Keratinocyte (primary cell): Measurements from ENCODE around the gene MEGF11. TPM values are rescaled to one million over a fixed set of nuclear protein-coding genes. Genes with fewer than 3 reads are reported as not detected.

Source experiments
- DNase-seq: peaks from one replicate; pipeline ENCODE4 v3.0.0-alpha.2; 2011; ENCODE audit warnings: low read depth, missing footprints, low spot score
- FAIRE-seq: peaks from 2 replicates; lab custom pipeline; 2011; peaks lifted over from hg19 to GRCh38; lab: Jason Lieb, UNC
- H2AFZ ChIP-seq: 2 replicates; pipeline ENCODE4 v1.6.0; 2012; ENCODE audit warnings: low read length, control low read depth, inconsistent platforms; ENCODE audit not compliant: control insufficient read depth
- H3K27ac ChIP-seq: 2 replicates; pipeline ENCODE4 v1.5.1; 2011; ENCODE audit warnings: low read length; ENCODE audit not compliant: control insufficient read depth, insufficient read depth
- H3K27me3 ChIP-seq: 3 replicates; pipeline ENCODE4 v1.6.0; 2011; ENCODE audit warnings: low read length; ENCODE audit not compliant: control insufficient read depth, insufficient read depth; ENCODE audit errors: extremely low read depth
- H3K36me3 ChIP-seq, 2 experiments: 2 replicates in 1 of 2; 3 replicates in 1 of 2; pipeline ENCODE4 v1.5.1; 2011; ENCODE audit warnings: low read length in 2 of 2, mild to moderate bottlenecking in 1 of 2; ENCODE audit not compliant: control insufficient read depth in 2 of 2, insufficient read depth in 2 of 2; ENCODE audit errors: extremely low read depth in 1 of 2
- H3K4me1 ChIP-seq: 3 replicates; pipeline ENCODE4 v1.5.1; 2011; ENCODE audit warnings: low read length; ENCODE audit not compliant: control insufficient read depth, insufficient read depth; ENCODE audit errors: extremely low read depth
- H3K4me2 ChIP-seq: 3 replicates; pipeline ENCODE4 v1.6.0; 2011; ENCODE audit warnings: low read depth, low read length; ENCODE audit not compliant: control insufficient read depth, insufficient read depth; ENCODE audit errors: extremely low read depth
- H3K4me3 ChIP-seq, 3 experiments: fragments of 200-600 bp in 1 of 3; sonication (generic) in 1 of 3; 2 replicates in 2 of 3; 3 replicates in 1 of 3; pipeline ENCODE4 v1.5.1; 2011 to 2016; ENCODE audit warnings: low read length in 3 of 3, mild to moderate bottlenecking in 3 of 3, control low read depth in 2 of 3, inconsistent platforms in 1 of 3, low read depth in 1 of 3, mixed read lengths in 1 of 3, mixed run types in 1 of 3, moderate library complexity in 1 of 3; ENCODE audit not compliant: control insufficient read depth in 2 of 3, insufficient read depth in 2 of 3; ENCODE audit errors: extremely low read depth in 1 of 3
- H3K79me2 ChIP-seq: 2 replicates; pipeline ENCODE4 v1.6.0; 2012; ENCODE audit warnings: low read length; ENCODE audit not compliant: control insufficient read depth, insufficient read depth
- H3K9ac ChIP-seq: 3 replicates; pipeline ENCODE4 v1.6.0; 2011; ENCODE audit warnings: low read length; ENCODE audit not compliant: control insufficient read depth, insufficient read depth; ENCODE audit errors: extremely low read depth
- H3K9me1 ChIP-seq: 3 replicates; pipeline ENCODE4 v1.6.0; 2011; ENCODE audit warnings: low read length; ENCODE audit not compliant: control insufficient read depth, insufficient read depth; ENCODE audit errors: extremely low read depth
- H3K9me3 ChIP-seq: 2 replicates; pipeline ENCODE4 v1.5.1; 2012; ENCODE audit warnings: low read depth, low read length; ENCODE audit not compliant: control insufficient read depth
- H4K20me1 ChIP-seq: 3 replicates; pipeline ENCODE4 v1.6.0; 2011; ENCODE audit warnings: low read length; ENCODE audit not compliant: control insufficient read depth, insufficient read depth; ENCODE audit errors: extremely low read depth
- EZH2 ChIP-seq: IDR thresholded peaks from one replicate; pipeline ENCODE4 v1.6.1; 2012; ENCODE audit warnings: inconsistent platforms, mild to moderate bottlenecking, low read length, moderate library complexity
- dilution Hi-C: fragments of 300-500 bp; cut with MboI; formaldehyde crosslinking; loops from one replicate; pipeline ENCODE4 v1.7.0; 2020; ENCODE audit warnings: low sequenced_read_pairs; ENCODE audit not compliant: extremely low pct_ligation_motif_present
- polyA plus RNA-seq, 5 experiments: library from polyadenylated mRNA; depleted of rRNA in 3 of 5; stranded (reverse) in 3 of 5; stranded (forward) in 1 of 5; unstranded in 1 of 5; fragments of >200 nt; gene quantifications; 1 replicate in 1 of 5; 2 replicates in 3 of 5; 3 replicates in 1 of 5; pipeline versions ENCODE4 v1.2.1 to v1.2.3, GENCODE V29; 2011 to 2012; ENCODE audit warnings: missing spikeins in 2 of 5, low read depth in 1 of 5, low replicate concordance in 1 of 5
- TF ChIP-seq, protein P1 (sequence below), 3 experiments: IDR thresholded peaks in 1 of 3; conservative IDR thresholded peaks in 1 of 3; optimal IDR thresholded peaks in 1 of 3; 2 replicates in 2 of 3; 3 replicates in 1 of 3; pipeline versions ENCODE3 to v1.5.1; 2011; ENCODE audit warnings: low read length in 3 of 3, mild to moderate bottlenecking in 3 of 3, moderate library complexity in 2 of 3, control low read depth in 1 of 3, inconsistent platforms in 1 of 3; ENCODE audit not compliant: insufficient read depth in 2 of 3; ENCODE audit errors: extremely low read depth in 1 of 3

MEGF11 gene
- polyA plus RNA-seq, 1 donor (not counting 4 experiments of a cell fraction or from before 2014, with no cell fraction given) = not detected

DNA sequence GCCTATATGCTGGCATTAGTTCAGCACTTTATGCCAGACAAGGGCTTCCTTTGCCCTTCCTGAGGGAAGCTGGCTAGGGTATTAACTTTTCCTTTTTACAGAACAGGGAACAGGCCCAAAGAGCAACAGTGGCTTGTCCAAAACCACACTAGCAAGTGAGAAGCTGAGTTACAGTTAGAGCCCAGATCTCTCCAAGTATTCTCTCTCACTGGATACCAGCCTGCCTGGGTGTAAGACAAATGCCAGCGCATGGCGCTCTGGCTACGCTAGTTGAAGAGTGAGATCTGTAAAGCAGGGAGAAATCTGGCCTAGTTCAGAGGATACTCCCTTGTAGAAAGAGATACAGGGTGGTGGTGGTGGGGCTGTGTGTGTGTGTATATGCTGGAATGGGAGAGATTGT, 345.9 kb downstream of the MEGF11 start:
- Histone ChIP-seq H4K20me1 (peaks cover 3% of the 10 kb centered on the region), H3K4me3 (no peak overlapping the region)

DNA sequence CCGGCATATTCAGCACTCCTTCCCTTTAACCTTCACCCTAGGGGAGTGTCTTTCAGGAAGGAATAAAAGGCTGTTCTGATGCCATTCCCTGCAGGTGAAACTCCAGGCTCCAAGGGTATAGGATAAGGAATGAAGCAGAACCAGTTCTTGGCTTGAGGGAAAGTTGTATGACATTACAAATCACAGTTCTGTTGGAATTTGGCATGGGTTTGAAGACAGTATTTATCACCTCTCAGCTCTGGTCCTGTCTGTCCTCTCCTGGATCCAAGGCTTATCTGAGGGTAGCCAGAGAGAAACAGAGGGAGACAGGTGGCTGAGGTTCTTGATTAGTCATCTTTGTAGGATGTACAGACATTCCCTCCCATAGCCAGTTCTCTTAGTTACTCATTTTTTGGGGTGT, 347.2 kb downstream of the MEGF11 start:
- Histone ChIP-seq H3K9ac (no peak overlapping the region), H3K27ac (no peak overlapping the region), H3K4me3 (no peak overlapping the region), H3K4me2 (no peak overlapping the region), H3K27me3 (no peaks in the 10 kb centered on the region), H3K9me3 (no peaks in the 10 kb centered on the region), H4K20me1 (peaks cover 3% of the 10 kb centered on the region), H3K4me1 (peaks cover 30% of the 10 kb centered on the region), H3K79me2 (peaks cover 5% of the 10 kb centered on the region), H3K36me3 (peaks cover 30 to 49% of the 10 kb centered on the region in 2 experiments), H2AFZ (no peak overlapping the region), H3K9me1 (peaks cover 8% of the 10 kb centered on the region)
- FAIRE-seq (no peak), DNase-seq (no peak)
- no peak for TF ChIP-seq EZH2
- TF ChIP-seq, protein P1, sequence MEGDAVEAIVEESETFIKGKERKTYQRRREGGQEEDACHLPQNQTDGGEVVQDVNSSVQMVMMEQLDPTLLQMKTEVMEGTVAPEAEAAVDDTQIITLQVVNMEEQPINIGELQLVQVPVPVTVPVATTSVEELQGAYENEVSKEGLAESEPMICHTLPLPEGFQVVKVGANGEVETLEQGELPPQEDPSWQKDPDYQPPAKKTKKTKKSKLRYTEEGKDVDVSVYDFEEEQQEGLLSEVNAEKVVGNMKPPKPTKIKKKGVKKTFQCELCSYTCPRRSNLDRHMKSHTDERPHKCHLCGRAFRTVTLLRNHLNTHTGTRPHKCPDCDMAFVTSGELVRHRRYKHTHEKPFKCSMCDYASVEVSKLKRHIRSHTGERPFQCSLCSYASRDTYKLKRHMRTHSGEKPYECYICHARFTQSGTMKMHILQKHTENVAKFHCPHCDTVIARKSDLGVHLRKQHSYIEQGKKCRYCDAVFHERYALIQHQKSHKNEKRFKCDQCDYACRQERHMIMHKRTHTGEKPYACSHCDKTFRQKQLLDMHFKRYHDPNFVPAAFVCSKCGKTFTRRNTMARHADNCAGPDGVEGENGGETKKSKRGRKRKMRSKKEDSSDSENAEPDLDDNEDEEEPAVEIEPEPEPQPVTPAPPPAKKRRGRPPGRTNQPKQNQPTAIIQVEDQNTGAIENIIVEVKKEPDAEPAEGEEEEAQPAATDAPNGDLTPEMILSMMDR (optimal IDR thresholded peaks at IDR 0.05 in 1 of 3, IDR thresholded peaks at IDR 0.05 in 1 of 3, conservative IDR thresholded peaks at IDR 0.05 in 1 of 3; ENCODE audit: extremely low read depth in 1 of 3, insufficient read depth in 2 of 3, low read length in 3 of 3) = no peak
- dilution Hi-C loops = no loop called here

More for the DNA sequence above, 345.9 kb downstream of the MEGF11 start:
- Histone ChIP-seq H3K4me2 (no peak overlapping the region), H3K79me2 (peaks cover 5% of the 10 kb centered on the region), H2AFZ (no peak overlapping the region), H3K36me3 (peaks cover 34 to 46% of the 10 kb centered on the region in 2 experiments), H3K9ac (no peak overlapping the region), H3K27ac (no peak overlapping the region), H3K4me1 (peaks cover 18% of the 10 kb centered on the region), H3K27me3 (no peaks in the 10 kb centered on the region), H3K9me3 (no peaks in the 10 kb centered on the region), H3K9me1 (peaks cover 6% of the 10 kb centered on the region)
- DNase-seq (no peak), FAIRE-seq (no peak)
- dilution Hi-C loops = no loop called here
- TF ChIP-seq, protein P1 (optimal IDR thresholded peaks at IDR 0.05 in 1 of 3, IDR thresholded peaks at IDR 0.05 in 1 of 3, conservative IDR thresholded peaks at IDR 0.05 in 1 of 3; ENCODE audit: extremely low read depth in 1 of 3, insufficient read depth in 2 of 3, low read length in 3 of 3) = no peak
- no peak for TF ChIP-seq EZH2
